NCI-H2227 (cell line): ENCODE results near the gene CDKN3.
"Not testable (repeated sequence)": the region's sequence is repeated elsewhere in the genome, so short reads cannot be mapped to it uniquely, and the experiment has no call there.

Experiments used
- DNase-seq: peaks from one replicate; lab custom pipeline; 2025; ENCODE audit not compliant: unreplicated experiment; lab: John Stamatoyannopoulos, UW

The CDKN3 gene

DNA sequence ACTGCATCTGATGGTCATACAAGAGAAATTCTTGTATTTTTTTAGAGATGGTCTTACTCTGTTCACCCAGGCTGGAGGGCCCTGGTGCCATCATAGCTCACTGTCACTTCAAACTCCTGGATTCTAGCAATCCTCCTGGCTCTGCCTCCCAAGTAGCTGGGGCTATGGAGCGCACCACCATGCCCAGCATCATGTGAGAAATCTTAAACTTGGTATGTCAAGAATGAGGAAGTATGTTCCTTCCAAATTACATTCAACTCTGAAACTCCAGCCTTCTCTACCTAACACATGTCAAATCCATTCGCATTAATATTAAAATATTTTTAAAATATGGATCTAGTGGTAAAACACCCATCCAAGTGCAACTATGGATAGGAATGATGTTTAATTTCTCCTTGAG lies 27.5 kb upstream of the CDKN3 start:
- DNase-seq, result no peak

DNA sequence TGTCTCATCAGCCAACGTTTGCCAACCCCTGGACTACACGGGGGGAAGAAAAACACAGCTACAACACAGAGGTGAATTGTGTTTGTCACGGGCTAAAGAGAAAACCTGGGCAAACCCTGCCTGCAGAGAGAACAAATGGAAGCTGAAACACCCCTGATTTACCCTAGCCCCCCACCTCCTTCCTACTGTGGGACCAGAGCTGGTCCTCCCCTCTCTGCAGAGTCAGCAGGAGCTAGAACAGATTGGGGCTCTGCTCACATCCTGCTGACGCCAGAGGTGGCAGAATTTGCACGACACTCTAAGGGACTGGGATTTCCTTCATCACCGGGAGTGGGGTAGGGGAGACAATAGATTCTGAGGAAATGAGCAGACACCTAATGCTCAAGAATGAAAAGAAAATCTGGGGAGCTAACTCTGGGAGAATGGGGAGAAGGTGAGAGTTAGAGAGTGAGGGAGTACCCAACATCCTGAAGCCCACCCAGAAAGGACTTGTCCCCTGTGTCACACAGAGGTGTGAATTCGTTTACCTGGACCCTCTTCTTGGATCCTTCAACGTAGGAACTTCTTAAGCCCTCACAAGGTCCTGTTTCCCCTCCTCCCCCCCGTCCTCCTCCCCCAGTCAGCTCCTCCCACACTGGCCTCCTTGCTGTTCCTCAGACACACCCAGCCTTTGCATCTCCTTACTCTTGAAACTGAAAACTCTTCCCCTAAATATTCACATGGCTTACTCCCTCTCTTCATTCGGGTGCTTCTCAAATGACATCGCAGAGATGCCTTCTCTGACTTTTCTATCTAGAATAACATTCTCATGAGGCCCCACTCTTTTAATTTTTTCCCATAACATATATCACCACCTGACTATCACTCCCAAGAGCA lies 26.2 kb upstream of the CDKN3 start:
- DNase-seq, result no peak

DNA sequence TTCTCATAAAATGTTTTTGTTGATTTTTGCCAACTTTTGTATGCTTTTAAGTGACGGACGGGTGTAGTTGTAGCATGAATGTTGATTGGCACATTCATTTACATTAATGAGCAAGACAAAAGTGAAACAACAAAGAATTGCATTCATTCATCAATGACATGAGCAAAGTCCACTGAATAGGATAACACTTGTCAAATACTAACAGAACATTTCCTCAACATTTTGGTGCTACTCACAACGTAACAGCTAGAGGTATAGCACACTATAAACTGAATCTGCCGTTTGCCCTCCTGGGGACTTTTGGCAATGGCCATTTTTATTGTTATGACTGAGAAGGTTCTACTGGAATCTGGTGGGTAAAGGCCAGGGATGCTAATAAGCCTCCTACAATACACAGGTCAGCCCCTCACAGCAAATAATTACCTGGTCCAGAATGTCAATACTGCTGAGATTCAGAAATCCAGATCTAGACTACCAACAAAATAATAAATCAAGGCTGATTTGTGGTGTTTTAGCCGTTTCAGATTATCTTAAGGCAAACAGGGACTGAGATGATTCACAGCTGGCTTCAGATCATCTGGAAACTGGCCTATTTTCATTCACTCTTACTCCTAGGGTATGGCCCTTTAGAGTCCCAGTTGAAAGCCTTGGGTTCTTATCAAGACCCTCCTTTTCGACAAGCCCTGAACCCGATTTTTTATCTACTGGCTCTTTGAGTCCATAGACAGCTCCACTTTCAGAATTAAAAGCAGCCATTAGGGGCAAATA lies 22.5 kb upstream of the CDKN3 start:
- DNase-seq, result peak; percentile 7

DNA sequence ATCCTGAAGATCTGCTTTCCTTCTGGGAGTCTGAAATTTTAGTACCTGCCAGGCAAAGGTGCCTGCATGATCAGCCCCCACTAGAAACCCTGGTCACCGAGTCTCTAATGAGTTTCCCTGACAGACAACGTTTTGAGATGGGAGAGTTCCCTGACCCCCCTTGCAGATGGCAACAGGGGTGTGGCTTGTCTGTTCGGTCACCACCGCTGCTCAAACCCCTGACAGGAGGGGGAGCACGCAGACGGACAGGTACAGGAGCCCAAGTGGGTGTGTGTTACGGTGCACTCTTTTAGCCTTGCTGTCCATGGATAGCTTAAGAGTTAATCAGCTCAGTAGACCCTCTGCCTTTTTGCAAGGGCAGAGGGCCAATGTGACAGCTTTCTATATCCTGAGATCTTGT lies 19.3 kb upstream of the CDKN3 start:
- DNase-seq, result no peak

DNA sequence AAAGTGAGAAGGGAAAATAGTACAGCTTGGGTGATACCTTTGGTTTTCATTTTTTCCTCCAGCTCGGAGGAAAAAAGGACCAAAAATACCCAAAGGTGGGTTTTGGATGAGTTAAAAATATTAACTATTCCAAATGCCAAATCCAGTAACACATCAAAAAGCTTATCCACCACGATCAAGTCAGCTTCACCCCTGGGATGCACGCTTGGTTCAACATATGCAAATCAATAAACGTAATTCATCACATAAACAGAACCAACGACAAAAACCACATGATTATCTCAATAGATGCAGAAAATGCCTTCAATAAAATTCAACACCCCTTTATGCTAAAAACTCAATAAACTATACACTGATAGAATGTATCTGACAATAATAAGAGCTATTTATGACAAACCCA lies 17.9 kb upstream of the CDKN3 start:
- DNase-seq, result not testable (repeated sequence)

DNA sequence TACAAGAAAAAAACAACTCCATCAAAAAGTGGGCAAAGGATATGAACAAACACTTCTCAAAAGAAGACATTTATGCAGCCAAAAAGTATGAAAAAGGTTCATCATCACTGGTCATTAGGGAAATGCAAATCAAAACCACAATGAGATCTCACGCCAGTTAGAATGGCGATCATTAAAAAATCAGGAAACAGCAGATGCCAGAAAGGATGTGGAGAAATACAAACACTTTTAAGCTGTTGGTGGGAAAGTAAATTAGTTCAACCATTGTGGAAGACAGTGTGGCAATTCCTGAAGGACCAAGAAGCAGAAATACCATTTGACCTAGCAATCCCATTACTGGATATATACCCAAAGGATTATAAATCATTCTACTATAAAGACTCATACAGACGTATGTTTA lies 16.2 kb upstream of the CDKN3 start:
- not testable (repeated sequence) for DNase-seq

DNA sequence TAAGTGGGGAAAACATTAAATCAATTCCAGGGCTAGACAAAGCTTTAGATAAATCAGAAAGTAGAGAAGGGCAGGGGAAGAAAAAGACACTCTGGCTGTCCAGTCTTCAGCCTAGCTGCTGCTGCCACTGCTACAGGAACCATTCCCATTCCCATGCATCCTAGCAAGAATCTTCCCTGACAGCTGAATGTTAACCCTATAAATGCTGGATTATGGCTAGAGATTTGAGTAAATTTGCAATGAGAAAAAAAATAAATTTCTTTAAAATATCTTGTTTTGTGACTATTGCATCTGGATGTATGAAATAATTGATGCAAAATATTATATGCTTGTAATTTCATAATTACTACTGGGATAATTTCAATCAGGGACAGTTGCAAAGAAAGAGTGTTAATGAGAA lies 15.0 kb upstream of the CDKN3 start:
- peak; percentile 25 for DNase-seq

DNA sequence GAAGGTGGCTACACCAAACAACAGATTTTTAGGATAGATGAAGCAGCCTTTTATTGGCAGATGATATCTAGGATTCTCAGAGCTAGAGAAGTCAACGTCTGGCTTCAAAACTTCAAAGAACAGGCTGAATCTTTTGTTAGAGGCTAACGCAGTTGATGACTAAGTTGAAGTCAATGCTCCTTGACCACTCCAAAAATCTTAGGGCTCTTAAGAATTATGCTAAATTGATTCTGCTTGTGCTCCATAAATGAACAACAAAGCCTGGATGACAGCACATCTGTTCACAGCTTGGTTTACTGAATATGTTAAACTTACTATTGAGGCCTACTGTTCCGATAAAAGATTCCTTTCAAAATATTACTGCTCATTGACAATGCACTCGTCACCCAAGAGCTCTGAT lies 13.0 kb upstream of the CDKN3 start:
- DNase-seq, result no peak

DNA sequence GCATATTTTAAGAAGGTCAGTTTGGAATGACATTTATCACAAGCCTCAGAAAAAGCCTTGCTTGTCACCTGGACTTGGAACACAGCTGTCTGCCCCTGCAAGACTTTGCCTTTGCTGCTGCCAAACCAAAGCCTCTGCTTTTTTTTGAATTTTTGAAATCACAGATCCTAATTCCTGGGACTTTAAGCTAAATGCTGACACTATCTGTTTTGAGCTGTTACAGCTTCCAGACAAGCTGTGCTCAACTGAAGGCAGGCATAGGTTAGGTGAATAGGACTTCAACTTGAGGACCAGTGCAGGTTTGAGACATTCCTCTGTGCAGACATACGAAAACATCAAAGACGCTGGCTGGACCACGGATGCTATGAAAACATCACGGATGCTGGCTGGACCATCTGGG lies 11.3 kb upstream of the CDKN3 start:
- DNase-seq, result no peak

DNA sequence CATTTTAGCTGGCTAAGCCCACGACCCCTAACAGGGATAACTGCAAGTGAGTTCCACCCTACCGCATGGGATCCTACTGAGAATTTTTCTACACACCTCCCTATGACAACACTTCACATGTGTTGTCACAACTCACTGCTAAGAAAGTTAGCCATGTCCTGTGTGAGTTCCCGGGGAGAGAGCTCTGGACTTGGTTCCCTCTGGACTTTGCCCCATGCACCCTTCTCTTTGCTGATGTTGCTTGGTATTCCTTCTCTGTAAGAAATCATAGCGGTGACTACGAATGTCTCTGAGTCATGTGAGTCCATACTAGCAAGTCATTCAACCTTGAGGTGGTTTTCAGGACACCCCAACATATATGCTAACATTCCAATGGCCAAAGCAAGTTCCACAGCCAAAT lies 9.5 kb upstream of the CDKN3 start:
- DNase-seq, result no peak

DNA sequence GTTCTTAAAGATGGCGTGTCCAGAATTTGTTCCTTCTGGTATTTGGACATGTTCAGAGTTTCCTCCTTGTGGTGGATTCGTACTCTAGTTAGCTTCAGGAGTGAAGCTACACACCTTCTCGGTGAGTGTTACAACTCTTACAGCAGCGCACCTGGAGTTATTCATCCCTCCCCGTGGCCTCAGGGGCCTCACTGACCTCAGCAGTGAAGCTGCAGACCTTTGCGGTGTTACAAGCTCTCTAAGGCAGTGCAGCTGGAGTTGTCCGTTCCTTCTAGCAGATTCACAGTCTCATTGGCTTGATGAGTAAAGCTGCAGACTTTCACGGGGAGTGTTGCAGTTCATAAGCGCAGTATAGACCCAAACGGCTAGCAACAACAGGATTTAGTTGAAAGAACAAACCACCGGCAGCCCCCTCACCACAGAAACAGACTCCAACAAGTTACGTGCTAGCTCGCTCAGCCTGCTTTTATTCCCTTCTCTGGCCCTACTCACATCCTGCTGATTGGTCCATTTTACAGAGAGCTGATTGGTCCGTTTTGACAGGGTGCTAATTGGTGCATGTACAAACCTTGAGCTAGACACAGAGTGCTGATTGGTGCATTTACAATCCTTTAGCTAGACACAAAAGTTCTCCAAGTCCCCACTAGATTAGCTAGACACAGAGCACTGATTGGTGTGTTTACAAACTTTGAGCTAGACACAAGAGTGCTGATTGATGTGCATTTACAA lies 4.5 kb upstream of the CDKN3 start:
- DNase-seq, result no peak

DNA sequence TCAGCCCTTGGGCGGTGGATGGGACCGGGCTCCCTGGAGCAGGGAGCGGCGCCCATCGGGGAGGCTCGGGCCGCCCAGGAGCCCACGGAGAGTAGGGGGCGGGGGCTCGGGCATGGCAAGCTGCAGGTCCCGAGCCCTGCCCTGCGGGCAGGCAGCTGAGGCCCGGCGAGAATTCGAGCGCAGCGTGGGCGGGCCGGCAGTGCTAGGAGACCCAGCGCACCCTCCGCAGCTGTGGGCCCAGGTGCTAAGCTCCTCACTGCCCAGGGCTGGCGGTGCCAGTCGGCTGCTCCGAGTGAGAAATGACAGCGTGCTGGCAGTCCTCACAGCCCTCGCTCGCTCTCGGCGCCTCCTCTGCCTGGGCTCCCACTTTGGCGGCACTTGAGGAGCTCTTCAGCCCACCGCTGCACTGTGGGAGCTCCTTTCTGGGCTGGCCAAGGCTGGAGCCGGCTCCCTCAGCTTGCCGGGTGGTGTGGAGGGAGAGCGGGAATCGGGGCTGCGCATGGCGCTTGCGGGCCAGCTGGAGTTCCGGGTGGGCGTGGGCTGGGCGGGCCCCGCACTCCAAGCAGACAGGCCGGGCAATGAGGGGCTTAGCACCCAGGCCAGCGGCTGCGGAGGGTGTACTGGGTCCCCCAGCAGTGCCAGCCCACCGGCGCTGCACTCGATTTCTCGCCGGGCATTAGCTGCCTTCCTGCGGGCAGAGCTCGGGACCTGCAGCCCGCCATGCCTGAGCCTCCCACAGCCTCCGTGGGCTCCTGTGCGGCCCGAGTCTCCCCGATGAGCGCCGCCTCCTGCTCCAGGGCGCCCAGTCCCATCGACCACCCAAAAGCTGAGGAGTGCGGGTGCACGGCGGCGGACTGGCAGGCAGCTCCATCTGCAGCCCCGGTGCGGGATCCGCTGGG lies 3.6 kb upstream of the CDKN3 start:
- not testable (repeated sequence) for DNase-seq

DNA sequence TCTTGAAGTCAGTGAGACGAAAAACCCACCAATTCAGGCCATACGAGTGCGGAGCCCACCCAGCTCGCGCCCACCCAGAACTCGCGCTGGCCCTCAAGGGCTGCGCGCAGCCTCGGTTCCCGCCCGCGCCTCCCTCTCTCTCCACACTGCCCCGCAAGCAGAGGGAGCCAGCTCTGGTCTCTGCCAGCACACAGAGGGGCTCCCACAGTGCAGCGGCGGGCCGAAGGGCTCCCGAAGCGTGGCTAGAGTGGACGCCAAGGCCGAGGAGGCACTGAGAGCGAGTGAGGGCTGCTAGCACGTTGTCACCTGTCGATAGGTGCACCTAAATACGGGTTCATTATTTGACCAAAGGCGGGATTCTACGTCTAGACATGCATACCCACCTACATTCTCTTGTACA lies 2.2 kb upstream of the CDKN3 start:
- DNase-seq, result no peak

DNA sequence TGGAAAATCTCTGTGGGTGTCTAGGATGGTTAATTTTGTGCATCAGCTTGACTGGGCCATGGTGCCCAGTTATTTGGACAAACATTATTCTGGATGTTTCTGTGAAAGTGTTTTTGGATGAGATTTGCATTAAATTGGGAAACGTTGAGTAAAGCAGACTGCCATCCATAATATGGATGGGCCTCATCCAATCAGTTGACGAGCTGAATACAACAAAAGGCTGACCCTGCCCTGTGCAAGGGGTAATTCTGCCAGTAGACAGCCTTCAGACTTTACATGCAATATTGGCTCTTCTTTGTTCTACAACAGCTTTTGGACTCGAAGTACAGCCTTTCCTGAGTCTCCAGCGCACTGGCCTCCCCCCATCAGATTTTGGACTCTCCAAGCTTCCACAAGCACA lies 1.5 kb upstream of the CDKN3 start:
- no peak for DNase-seq

DNA sequence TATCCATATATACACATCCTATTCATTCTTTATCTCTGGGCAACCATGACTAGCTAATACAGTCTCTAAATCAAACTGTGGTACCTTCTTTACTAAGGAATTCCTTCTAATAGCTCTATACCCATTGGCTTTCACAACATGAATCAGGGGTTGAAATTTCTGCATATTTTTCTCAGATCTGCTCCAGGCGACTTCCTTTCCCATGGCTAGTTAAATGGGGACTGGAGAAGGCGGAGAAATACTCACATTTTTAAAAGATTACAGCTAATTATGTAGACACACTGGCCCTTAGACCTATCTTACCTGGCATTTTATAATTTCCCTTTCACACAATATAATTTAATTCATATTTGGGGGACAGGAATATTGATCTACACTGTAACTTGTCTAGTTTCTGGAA lies 1.1 kb upstream of the CDKN3 start:
- no peak for DNase-seq

DNA sequence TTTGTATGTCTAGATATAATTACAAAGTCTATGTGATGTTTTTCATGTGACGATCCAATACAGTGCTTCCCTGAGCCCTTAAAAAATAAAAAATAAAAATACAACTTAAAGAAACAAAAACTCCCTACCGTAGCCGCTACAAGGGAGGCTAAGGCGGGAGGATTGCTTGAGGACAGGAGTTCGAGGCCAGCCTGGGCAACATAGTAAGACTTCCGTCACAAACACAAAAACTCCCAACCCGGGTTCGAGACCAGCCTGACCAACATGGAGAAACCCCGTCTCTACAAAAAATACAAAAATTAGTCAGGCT lies 669 bp upstream of the CDKN3 start:
- DNase-seq, result peak; percentile 59

DNA sequence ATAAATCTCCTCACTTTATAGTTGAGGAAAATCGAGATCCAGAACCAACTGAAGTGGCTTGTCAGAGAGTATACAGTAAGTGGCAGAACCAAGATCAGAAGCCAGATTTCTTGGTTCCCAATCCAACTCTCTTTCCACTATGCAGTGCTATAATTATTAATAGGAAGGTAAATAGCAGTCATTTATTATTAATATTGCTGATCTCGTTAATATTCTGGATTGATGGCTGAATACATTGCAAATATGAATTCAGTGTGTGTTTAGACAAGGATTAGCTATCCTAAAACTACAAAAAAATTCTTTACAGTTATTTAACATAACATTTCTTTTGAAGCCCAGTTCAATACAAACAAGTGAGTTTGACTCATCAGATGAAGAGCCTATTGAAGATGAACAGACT lies 2.8 kb downstream of the CDKN3 start:
- no peak for DNase-seq

DNA sequence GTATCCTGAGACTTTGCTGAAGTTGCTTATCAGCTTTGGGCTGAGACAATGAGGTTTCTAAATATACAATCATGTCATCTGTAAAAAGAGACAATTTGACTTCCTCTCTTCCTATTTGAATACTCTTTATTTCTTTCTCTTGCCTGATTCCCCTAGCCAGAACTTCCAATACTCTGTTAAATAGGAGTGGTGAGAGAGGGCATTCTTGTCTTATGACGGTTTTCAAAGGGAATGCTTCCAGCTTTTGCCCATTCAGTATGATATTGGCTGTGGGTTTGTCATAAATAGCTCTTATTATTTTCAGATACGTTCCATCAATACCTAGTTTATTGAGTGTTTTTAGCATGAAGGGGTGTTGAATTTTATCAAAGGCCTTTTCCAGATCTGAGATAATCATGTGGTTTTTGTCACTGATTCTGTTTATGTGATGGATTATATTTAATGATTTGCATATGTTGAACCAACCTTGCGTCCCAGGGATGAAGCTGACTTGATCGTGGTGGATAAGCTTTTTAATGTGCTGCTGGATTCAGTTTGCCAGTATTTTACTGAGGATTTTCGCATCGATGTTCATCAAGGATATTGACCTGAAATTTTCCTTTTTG lies 6.7 kb downstream of the CDKN3 start:
- not testable (repeated sequence) for DNase-seq

DNA sequence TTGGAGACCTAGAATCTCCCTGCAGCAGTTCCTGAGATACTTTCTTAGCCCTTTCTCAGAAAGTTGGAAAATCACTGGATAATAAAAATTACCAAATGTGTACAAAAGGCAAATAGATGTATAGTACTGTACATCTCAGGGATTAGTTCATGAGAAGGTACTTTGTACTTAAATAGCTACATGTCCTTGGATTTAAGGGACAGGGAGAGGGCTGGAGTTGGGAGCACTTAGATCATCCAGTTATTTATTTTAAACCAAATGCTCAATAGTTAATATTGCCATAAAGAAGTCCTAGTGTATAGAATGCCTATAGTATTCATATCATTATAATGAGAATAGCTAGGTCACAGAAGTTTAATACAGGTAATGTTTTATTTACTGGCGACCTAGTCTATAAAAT lies 13.4 kb downstream of the CDKN3 start:
- DNase-seq, result no peak

DNA sequence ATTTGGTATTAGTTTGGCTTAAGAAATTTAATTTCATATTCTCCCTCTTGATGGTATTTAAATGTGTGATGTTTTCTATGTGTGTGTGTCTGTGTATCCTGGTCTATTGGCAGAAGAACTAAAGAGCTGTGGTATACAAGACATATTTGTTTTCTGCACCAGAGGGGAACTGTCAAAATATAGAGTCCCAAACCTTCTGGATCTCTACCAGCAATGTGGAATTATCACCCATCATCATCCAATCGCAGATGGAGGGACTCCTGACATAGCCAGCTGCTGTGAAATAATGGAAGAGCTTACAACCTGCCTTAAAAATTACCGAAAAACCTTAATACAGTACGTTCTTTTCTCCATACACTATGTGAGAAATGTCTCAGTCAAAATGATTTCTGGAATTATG lies 14.6 kb downstream of the CDKN3 start:
- DNase-seq, result no peak
